Measurements from ENCODE around the gene DDX52. TPM values are rescaled to one million over a fixed set of nuclear protein-coding genes. Genes with fewer than 3 reads are reported as not detected.

The DDX52 gene
- total RNA-seq, 4 donors from 2014 or later, result 12.4 to 26.1 (median 14.5) TPM

DNA sequence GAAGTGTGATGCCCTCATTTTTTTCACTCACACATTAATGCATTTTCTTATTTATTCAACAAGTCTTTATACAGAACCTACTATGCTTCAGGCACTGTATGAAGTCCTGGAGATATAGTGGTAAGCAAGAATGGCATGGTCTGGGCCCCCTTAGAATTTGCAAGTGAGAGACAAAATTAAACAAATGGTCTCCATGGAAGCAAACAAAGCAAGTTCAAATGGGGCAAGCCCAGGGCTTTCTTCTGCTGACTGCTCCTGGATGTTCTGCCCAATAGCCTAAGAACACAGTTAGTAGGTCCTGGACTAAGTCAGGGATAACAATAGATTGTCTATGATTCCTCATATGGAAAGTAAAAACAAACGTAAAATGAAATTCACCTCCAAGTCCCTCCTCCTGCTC lies 31.3 kb upstream of the DDX52 start:
- Histone ChIP-seq H3K27ac (no peak overlapping the region), H3K4me3 (no peak overlapping the region), H3K9me3 (no peaks in the 10 kb centered on the region), H3K27me3 (no peaks in the 10 kb centered on the region), H3K4me1 (no peaks in the 10 kb centered on the region), H3K36me3 (no peaks in the 10 kb centered on the region)
- WGBS, 2 donors, result 44 to 57% methylated on average over 1 of the region's 1 CpG
- no peak for DNase-seq (ENCODE audit: low spot score in 2 of 2)
- TF ChIP-seq EP300 (IDR thresholded peaks at IDR 0.05) (no peak), POLR2A (IDR thresholded peaks at IDR 0.05) (no peak)
- TF ChIP-seq, protein P1, sequence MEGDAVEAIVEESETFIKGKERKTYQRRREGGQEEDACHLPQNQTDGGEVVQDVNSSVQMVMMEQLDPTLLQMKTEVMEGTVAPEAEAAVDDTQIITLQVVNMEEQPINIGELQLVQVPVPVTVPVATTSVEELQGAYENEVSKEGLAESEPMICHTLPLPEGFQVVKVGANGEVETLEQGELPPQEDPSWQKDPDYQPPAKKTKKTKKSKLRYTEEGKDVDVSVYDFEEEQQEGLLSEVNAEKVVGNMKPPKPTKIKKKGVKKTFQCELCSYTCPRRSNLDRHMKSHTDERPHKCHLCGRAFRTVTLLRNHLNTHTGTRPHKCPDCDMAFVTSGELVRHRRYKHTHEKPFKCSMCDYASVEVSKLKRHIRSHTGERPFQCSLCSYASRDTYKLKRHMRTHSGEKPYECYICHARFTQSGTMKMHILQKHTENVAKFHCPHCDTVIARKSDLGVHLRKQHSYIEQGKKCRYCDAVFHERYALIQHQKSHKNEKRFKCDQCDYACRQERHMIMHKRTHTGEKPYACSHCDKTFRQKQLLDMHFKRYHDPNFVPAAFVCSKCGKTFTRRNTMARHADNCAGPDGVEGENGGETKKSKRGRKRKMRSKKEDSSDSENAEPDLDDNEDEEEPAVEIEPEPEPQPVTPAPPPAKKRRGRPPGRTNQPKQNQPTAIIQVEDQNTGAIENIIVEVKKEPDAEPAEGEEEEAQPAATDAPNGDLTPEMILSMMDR (IDR thresholded peaks at IDR 0.05), result no peak

DNA sequence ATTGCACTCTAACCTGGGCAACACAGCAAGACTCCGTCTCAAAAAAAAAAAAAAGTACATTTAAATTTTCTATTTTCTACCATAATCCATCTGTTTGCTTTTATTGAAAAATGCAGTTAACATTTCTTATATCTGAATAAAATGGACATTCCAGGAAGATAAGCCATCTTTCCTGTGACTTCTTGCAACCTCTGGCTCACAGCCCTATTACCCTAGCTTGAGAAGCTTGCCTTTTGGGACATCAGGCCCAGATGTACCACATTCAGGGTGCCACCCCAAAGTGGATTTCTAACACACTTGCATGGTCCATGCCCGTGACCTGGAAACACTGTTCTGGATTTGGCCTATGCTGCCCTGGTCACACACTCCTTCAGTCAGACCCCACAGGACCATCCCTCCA lies 30.1 kb upstream of the DDX52 start:
- no peak for DNase-seq (ENCODE audit: low spot score in 2 of 2)
- no peak overlapping the region for H3K27ac ChIP-seq
- TF ChIP-seq EP300 (IDR thresholded peaks at IDR 0.05), result no peak
- TF ChIP-seq, protein P1 (IDR thresholded peaks at IDR 0.05), result no peak
- no peak for TF ChIP-seq POLR2A (IDR thresholded peaks at IDR 0.05)
- H3K9me3 ChIP-seq, result no peaks in the 10 kb centered on the region
- H3K36me3 ChIP-seq, result no peaks in the 10 kb centered on the region
- H3K4me3 ChIP-seq, result no peak overlapping the region
- H3K4me1 ChIP-seq, result no peaks in the 10 kb centered on the region
- no peaks in the 10 kb centered on the region for H3K27me3 ChIP-seq
- WGBS, 2 donors, result 91 to 100% methylated on average over 2 of the region's 2 CpGs

DNA sequence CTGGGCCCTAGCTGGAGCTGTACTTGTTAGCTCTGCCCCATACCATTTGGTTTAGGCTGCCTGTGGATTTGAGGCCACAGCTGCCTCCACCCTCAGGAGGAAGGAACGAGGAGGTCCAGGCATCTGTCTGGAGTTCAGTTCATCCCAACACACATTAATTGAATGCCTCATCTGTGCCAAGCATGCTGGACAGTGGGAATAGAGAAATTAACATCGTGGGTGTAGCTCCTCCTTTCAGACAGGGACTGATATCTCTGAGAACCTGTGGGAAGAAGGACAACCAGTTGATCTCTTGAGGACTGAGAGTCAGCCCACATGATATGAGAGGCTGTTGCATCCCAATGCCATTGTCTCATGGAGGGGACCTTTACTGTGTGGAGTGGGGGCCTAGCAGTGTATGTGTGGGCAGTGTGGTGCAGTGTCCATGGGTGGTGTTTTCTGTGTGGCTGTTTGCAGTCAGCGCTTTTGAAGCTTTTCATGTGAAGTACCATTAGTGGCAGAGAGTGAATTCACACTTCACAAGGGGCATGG lies 29.4 kb upstream of the DDX52 start:
- DNase-seq (ENCODE audit: low spot score in 2 of 2), result no peak
- Histone ChIP-seq H3K4me3 (no peak overlapping the region), H3K36me3 (no peaks in the 10 kb centered on the region), H3K27ac (no peak overlapping the region), H3K27me3 (no peaks in the 10 kb centered on the region), H3K9me3 (no peaks in the 10 kb centered on the region), H3K4me1 (no peaks in the 10 kb centered on the region)
- TF ChIP-seq, protein P1 (IDR thresholded peaks at IDR 0.05), result no peak
- TF ChIP-seq EP300 (IDR thresholded peaks at IDR 0.05), result no peak
- TF ChIP-seq POLR2A (IDR thresholded peaks at IDR 0.05), result no peak
- 77 to 82% methylated on average over 3 of the region's 3 CpGs for WGBS, 2 donors

DNA sequence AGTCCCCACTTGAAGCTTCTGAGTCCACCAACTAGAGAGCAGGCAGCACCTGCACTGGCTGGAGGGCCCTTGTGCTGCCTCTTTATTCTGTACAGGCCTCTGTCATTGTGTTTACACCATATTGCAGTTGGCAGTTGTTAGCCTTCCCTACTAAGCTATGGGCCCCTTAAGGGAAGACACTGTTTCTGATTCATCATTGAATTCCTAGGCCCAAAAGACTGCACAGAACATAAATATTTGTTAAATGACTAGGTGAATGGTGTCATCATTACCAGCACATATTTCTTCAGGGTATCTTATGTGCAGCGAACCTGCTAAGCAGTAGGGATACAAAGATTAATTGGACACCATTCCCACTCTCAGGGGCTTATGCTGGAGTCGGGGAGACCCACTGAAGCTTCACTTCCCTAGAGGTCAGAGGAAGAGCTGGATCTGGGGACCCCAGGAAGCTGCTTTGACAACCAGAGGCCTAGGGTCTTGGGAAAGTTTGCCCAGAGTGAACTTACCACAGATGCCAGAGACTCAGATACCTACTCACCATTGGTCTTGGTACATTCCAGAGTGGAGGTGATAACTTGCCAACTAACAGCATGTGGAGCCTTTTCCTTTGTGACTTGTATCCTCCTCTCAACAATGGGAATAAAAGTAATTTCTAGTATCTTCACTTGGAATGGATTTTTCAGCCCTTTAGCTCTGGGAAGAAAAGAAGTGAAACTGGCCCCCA lies 28.7 kb upstream of the DDX52 start:
- Histone ChIP-seq H3K27ac (no peak overlapping the region), H3K4me1 (no peaks in the 10 kb centered on the region), H3K36me3 (no peaks in the 10 kb centered on the region), H3K4me3 (no peak overlapping the region), H3K27me3 (no peaks in the 10 kb centered on the region), H3K9me3 (no peaks in the 10 kb centered on the region)
- WGBS, 2 donors, result 83 to 84% methylated on average over 2 of the region's 2 CpGs
- DNase-seq (ENCODE audit: low spot score in 2 of 2), result no peak
- no peak for TF ChIP-seq POLR2A (IDR thresholded peaks at IDR 0.05)
- TF ChIP-seq, protein P1 (IDR thresholded peaks at IDR 0.05), result no peak
- no peak for TF ChIP-seq EP300 (IDR thresholded peaks at IDR 0.05)

DNA sequence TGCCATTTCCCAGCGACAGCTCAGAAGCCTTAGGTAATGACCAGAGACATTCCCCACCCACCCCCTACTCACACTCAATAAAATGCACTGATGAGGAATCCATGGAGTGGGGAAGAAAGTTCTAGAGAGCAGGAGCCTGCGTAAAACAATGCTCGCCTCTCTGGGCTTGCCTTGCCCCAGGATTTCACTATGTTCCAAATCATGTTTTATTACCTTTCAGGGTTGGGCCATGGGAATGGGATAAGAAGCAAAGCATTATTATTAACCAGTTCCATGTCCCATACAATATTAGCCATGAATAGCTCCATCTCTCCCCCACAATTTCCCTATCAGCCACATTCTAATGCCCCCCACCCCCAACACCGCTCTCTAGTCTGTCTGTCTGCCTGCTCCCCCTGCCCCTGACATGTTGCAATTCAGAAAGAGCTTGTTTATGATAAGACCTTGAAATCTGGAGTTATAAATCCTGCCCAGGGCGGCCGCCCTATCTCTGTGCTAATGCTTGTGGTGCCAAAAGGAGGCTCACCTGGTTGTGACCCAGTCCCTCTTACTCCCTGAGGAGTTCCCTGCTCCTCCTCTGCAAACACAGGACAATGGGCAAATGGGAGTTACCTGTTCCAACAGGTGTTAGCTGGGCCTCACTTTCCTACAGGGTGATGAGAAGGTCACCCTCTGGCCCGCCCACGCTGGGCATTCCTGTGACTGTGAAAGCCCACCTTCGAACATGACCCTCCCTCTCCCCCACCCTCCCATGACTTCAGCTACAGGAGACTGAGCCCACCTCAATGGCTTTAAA lies 28.0 kb upstream of the DDX52 start:
- peak overlapping the region in 1 of 4 donors; percentile 56 for H3K27ac ChIP-seq
- H3K27me3 ChIP-seq, result no peaks in the 10 kb centered on the region
- TF ChIP-seq POLR2A (IDR thresholded peaks at IDR 0.05), result no peak
- TF ChIP-seq EP300 (IDR thresholded peaks at IDR 0.05), result no peak
- TF ChIP-seq, protein P1 (IDR thresholded peaks at IDR 0.05), result no peak
- H3K36me3 ChIP-seq, result no peaks in the 10 kb centered on the region
- no peak for DNase-seq (ENCODE audit: low spot score in 2 of 2)
- no peak overlapping the region for H3K4me3 ChIP-seq
- no peaks in the 10 kb centered on the region for H3K9me3 ChIP-seq
- WGBS, 2 donors, result 77 to 82% methylated on average over 9 of the region's 9 CpGs
- H3K4me1 ChIP-seq, result no peaks in the 10 kb centered on the region

Data from tibial nerve (tissue), 4 donors.